Esophagus muscularis mucosa (tissue), 4 donors: ENCODE data around the gene NUDC. TPM values are rescaled to one million over a fixed set of nuclear protein-coding genes. Genes with fewer than 3 reads are reported as not detected.
A peak's percentile ranks its signal among the peaks of the same experiment; 100 is the strongest.

ENCODE experiments used
- DNase-seq: peaks from one replicate; pipeline ENCODE4 v3.0.0-alpha.2; 2017; ENCODE audit errors: extremely low spot score
- H3K27ac ChIP-seq, 4 donors: fragments of 200-600 bp; sonication (generic); replicated peaks in 1 of 4; 1 replicate in 3 of 4; 2 replicates in 1 of 4; pipeline ENCODE4 v1.5.1; 2016 to 2019; ENCODE audit warnings: mild to moderate bottlenecking in 1 of 4
- H3K27me3 ChIP-seq, 4 donors: fragments of 200-600 bp; sonication (generic); one replicate each; pipeline versions ENCODE4 v1.5.1 to v1.6.0; 2016 to 2019
- H3K36me3 ChIP-seq, 4 donors: fragments of 200-600 bp; sonication (generic); one replicate each; pipeline ENCODE4 v1.5.1; 2016 to 2019
- H3K4me1 ChIP-seq, 4 donors: fragments of 200-600 bp; sonication (generic); one replicate each; pipeline ENCODE4 v1.5.1; 2016 to 2019
- H3K4me3 ChIP-seq, 4 donors: fragments of 200-600 bp; sonication (generic); 1 replicate in 2 of 4; 2 replicates in 2 of 4; pipeline ENCODE4 v1.5.1; 2016 to 2019; ENCODE audit warnings: mild to moderate bottlenecking in 4 of 4, moderate library complexity in 1 of 4
- H3K9me3 ChIP-seq, 4 donors: fragments of 200-600 bp; sonication (generic); 1 replicate in 3 of 4; 2 replicates in 1 of 4; pipeline ENCODE4 v1.5.1; 2016 to 2019
- CTCF ChIP-seq, 3 experiments: fragments of 200-600 bp in 2 of 3; fragments of 450-650 bp in 1 of 3; sonication (generic) in 2 of 3; IDR thresholded peaks; one replicate each; pipeline ENCODE4 v1.5.1; 2017 to 2019; ENCODE audit warnings: antibody characterized with exemption in 3 of 3, mild to moderate bottlenecking in 2 of 3, moderate library complexity in 1 of 3
- EP300 ChIP-seq: sonication (generic); formaldehyde crosslinking; IDR thresholded peaks from one replicate; pipeline ENCODE4 v1.6.1; 2017; ENCODE audit warnings: antibody characterized with exemption
- POLR2A ChIP-seq: fragments of 450-650 bp; IDR thresholded peaks from one replicate; pipeline ENCODE4 v1.6.1; 2017; ENCODE audit warnings: antibody characterized with exemption, moderate library complexity, mild to moderate bottlenecking, low read depth
- POLR2AphosphoS5 ChIP-seq, 2 donors: sonication (generic); formaldehyde crosslinking; IDR thresholded peaks; one replicate each; pipeline ENCODE4 v1.6.1; 2017; ENCODE audit warnings: antibody characterized with exemption in 2 of 2
- WGBS: methylation state at CpG from one replicate; pipeline ENCODE4 v1.1.5; 2018; 5-methylcytosine and 5-hydroxymethylcytosine counted together
- intact Hi-C: fragments of 100-400 bp; cut with DNase I; formaldehyde crosslinking; loops from one replicate; pipeline ENCODE4 v1.15.1; 2023
- total RNA-seq, 4 donors: library from RNA; depleted of rRNA; stranded (reverse); fragments of >200 nt; gene quantifications; one replicate each; pipeline versions ENCODE4 v1.1.0 to v1.2.1, GENCODE V29; 2016

Gene NUDC
- total RNA-seq, 4 donors from 2014 or later: 61.6 to 91.1 (median 81.5) TPM

GRCh38 chr1:26894263-26894662 lies 27.3 kb upstream of the NUDC start:
- WGBS: 92% methylated on average over 13 of the region's 13 CpGs
- H3K27ac ChIP-seq: no peak overlapping the region
- intact Hi-C loops: no loop called here

GRCh38 chr1:26897351-26897750 lies 24.2 kb upstream of the NUDC start:
- DNase-seq: no peak
- Histone ChIP-seq H3K4me1 (peaks cover 13 to 29% (median 23%) of the 10 kb centered on the region in 4 donors), H3K4me3 (no peak overlapping the region), H3K9me3 (no peaks in the 10 kb centered on the region), H3K36me3 (peaks cover 33 to 67% (median 61%) of the 10 kb centered on the region in 4 donors), H3K27ac (no peak overlapping the region), H3K27me3 (no peaks in the 10 kb centered on the region)
- no peak for TF ChIP-seq POLR2A
- TF ChIP-seq EP300: no peak
- no peak for TF ChIP-seq POLR2AphosphoS5 (IDR thresholded peaks at IDR 0.05)
- no peak for TF ChIP-seq CTCF (IDR thresholded peaks at IDR 0.05)
- intact Hi-C loops: no loop called here
- 94% methylated on average over 9 of the region's 9 CpGs for WGBS

More at GRCh38 chr1:26894263-26894662, 27.3 kb upstream of the NUDC start:
- Histone ChIP-seq H3K4me1 (peaks cover 18 to 30% (median 24%) of the 10 kb centered on the region in 4 donors), H3K4me3 (no peak overlapping the region), H3K36me3 (peaks cover 41 to 81% (median 70%) of the 10 kb centered on the region in 4 donors), H3K9me3 (no peaks in the 10 kb centered on the region), H3K27me3 (no peaks in the 10 kb centered on the region)
- DNase-seq: no peak
- TF ChIP-seq POLR2AphosphoS5 (IDR thresholded peaks at IDR 0.05) (no peak), EP300 (no peak)

DNA sequence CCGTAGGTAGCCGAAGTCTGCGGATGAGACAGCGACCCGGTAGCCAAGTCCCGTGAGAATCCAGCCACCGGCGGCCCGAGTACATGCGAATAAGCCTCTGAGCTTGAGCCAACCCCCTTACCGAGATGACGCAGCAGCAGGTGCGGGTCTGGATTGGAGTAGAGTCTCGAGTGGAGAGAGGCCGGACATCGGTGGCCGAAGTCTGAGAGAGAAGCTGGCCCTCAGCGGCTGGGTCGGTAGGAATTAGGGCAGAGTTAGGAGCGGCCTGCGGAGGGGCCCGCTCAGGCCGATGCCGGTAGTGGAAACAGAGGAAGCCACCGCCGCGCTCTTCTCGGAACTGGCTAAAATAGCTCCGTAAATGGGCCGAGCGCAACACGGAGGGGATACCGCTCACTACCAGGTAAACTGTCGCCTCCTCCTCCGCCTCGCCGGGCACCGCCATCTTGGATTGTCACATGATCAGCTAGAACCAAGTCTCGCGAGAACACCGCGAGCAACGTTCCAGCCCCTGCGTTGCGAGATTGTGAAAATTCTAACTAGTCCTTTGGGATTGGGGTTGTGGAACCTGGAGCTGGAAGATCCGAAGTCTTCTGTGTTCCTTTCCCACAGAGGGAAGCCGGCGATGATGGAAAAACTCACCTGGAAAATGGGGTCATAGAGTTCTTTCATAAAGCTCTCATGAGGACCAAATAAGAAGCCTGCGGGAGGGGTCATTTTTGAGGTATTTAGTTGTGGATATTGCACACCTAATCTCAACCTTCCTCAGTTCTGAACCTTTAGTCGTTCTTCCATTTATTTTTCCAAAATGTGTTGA lies 21.3 kb upstream of the NUDC start, which contains the start of gene GPATCH3:
Gene GPATCH3 (minus strand): TSS at position 467 of the 814 bp plus-strand sequence. CDS start 25 bp downstream, at position 442.
- under 1% methylated on average over 39 of the region's 50 CpGs for WGBS
- Histone ChIP-seq H3K9me3 (no peaks in the 10 kb centered on the region), H3K36me3 (peaks cover 15 to 38% (median 32%) of the 10 kb centered on the region in 4 donors), H3K27ac (peak within 1 kb of the TSS; percentile 76 to 81 (median 78)), H3K27me3 (no peaks in the 10 kb centered on the region), H3K4me1 (peaks cover 13 to 29% (median 23%) of the 10 kb centered on the region in 4 donors), H3K4me3 (peak within 1 kb of the TSS; percentile 75 to 87 (median 76))
- TF ChIP-seq POLR2A (no peak), CTCF (IDR thresholded peaks at IDR 0.05) (no peak), POLR2AphosphoS5 (IDR thresholded peaks at IDR 0.05) (peak; percentile 81 to 89)
- peak; percentile 98 for DNase-seq
- intact Hi-C loops: no loop called here

DNA sequence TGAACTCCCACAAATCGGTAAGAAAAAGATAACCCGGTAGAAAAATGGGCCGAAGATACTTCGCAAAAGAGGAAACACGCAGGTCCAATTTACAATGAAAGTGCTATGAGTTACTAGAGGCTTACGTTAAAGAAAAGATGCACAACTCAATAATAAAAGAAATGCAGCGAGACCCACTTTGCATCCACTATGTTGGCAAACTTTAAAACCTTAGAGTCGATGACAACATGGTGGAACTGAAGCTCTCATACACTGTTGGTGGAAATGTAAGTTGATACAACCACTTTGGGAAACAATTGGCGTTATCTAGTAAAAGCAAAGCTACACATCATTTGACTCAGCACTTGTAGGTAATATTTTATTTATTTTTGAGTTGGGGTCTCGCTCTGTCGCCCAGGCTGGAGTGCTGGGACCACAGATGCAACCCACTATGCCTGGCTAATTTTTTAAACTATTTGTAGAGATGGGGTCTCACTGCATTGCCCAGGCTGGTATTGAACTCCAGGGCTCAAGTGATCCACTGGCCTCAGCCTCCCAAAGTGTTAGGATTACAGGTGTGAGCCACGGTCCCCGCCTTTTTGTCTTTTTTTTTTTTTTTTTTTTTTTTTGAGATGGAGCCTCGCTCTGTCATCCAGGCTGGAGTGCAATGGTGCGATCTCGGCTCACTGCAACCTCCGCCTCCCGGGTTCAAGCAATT lies 20.6 kb upstream of the NUDC start:
- Histone ChIP-seq H3K4me3 (peak overlapping the region; percentile 75 to 87 (median 76)), H3K27me3 (no peaks in the 10 kb centered on the region), H3K36me3 (peaks cover 11 to 31% (median 25%) of the 10 kb centered on the region in 4 donors), H3K27ac (peak overlapping the region; percentile 76 to 81 (median 78)), H3K4me1 (peaks cover 13 to 29% (median 23%) of the 10 kb centered on the region in 4 donors), H3K9me3 (no peaks in the 10 kb centered on the region)
- no peak for TF ChIP-seq EP300
- no peak for TF ChIP-seq POLR2AphosphoS5 (IDR thresholded peaks at IDR 0.05)
- TF ChIP-seq CTCF (IDR thresholded peaks at IDR 0.05): no peak
- no peak for TF ChIP-seq POLR2A
- no peak for DNase-seq
- intact Hi-C loops: no loop called here
- 72% methylated on average over 18 of the region's 18 CpGs for WGBS
